K562 (cell line): ENCODE measurements around the gene CTIF.

Experiments used
- FOXM1 ChIP-seq, 2 experiments: fragments of 450-650 bp in 1 of 2; sonication (generic) in 1 of 2; formaldehyde crosslinking in 1 of 2; IDR thresholded peaks; 2 replicates each; pipeline versions ENCODE4 v1.6.1 to v1.9.0; 2017 to 2022; ENCODE audit warnings: low read depth in 2 of 2, mild to moderate bottlenecking in 2 of 2, missing genetic modification reagents in 1 of 2, moderate library complexity in 1 of 2
- MAFF ChIP-seq: IDR thresholded peaks from 2 replicates; pipeline ENCODE4 v1.6.1; 2012; ENCODE audit warnings: low read length, improper control_type of control experiment
- REST ChIP-seq, 2 experiments: fragments of 450-650 bp; formaldehyde crosslinking in 1 of 2; IDR thresholded peaks; 2 replicates each; pipeline versions ENCODE4 v1.4.0 to v1.6.1; 2014 to 2020; ENCODE audit warnings: mild to moderate bottlenecking in 2 of 2, borderline replicate concordance in 1 of 2, low read depth in 1 of 2
- SIX5 ChIP-seq, 2 experiments: IDR thresholded peaks; 2 replicates each; pipeline ENCODE4 v1.6.1; 2011; ENCODE audit warnings: low read length in 2 of 2, borderline replicate concordance in 1 of 2, low read depth in 1 of 2, mild to moderate bottlenecking in 1 of 2, moderate library complexity in 1 of 2; ENCODE audit not compliant: insufficient read depth in 1 of 2
- ZNF124 ChIP-seq: sonication (generic); formaldehyde crosslinking; IDR thresholded peaks from 2 replicates; pipeline ENCODE4 v1.8.1; 2022; ENCODE audit warnings: missing genetic modification reagents

GRCh38 chr18:48741866-48742265 is 203.0 kb downstream of the CTIF start:
- TF ChIP-seq MAFF (no peak), REST (IDR thresholded peaks at IDR 0.05; ENCODE audit: borderline replicate concordance) (no peak), REST (CRISPR knock-in tag; IDR thresholded peaks at IDR 0.05; ENCODE audit: low read depth) (no peak), FOXM1 (IDR thresholded peaks at IDR 0.05; ENCODE audit: low read depth) (no peak), FOXM1 (CRISPR knock-in tag; IDR thresholded peaks at IDR 0.05; ENCODE audit: low read depth) (no peak), ZNF124 (CRISPR knock-in tag) (no peak), SIX5 (IDR thresholded peaks at IDR 0.05; ENCODE audit: borderline replicate concordance in 1 of 2, insufficient read depth in 1 of 2, low read depth in 1 of 2, low read length in 2 of 2) (no peak)
